ENCODE measurements around the gene VAV3. TPM values are rescaled to one million over a fixed set of nuclear protein-coding genes. Genes with fewer than 3 reads are reported as not detected.

The VAV3 gene
- polyA plus RNA-seq, 1 experiment = not detected

GRCh38 chr1:107939256-107939655, 25.7 kb downstream of the VAV3 start:
- CTCF ChIA-PET = no interaction called here
- Histone ChIP-seq H3K4me3 (ENCODE audit: low read depth, low read length) (no peak overlapping the region), H3K36me3 (ENCODE audit: control insufficient read depth, insufficient read depth, low read length) (no peaks in the 10 kb centered on the region), H3K27me3 (ENCODE audit: control insufficient read depth, insufficient read depth, low read length) (0 out of 2 replicates have a peak, but pooled peaks cover 4% of the 10 kb centered on the region)
- DNase-seq (ENCODE audit: low read depth) = no peak
- POLR2A ChIA-PET = no interaction called here
- TF ChIP-seq CTCF (IDR thresholded peaks at IDR 0.05; ENCODE audit: insufficient read depth, low read depth, low read length) = no peak

DNA sequence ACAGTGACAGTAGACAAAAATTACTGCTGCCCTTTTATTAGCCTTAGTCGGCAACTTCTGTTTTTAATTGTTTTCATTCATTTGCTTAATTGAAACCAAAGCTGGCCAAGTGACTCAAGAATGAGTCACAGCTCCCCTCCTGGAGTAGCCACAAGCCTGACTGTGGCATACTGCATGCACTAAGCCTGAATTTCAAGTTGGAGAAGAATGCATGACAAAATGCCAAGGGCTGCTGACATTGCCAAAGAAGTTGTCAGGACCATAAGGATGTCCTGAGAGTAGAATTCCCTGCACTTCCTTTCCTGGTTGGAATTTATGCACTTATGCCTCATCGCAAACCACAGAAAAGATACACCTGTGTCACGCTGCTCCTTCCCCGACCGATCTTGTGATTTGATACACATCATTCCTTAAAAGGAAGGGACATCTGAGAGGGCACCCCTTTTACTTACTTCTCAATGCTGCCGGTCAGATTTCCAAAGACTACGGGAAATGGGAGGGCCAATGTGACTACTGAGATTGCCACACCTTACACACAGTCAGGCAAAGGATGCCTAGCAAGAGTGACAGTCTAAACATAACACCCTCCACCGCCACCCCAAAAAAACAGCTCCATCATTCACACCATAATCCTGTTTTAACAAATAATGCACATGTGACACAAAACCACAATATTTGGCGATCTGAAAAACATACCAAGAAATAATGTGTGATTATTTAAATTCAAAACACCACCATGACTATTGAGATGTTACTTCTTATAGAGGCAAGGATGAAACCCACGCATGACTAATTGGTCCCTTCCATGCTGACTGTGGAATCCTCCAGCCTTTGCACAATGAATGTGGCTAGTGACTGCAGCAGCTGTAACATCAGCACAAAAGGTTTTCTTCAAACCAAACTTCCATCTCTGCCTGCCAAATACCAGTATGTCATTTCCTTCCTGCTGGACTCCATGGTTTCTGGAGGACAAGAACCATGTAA, 28.2 kb downstream of the VAV3 start:
- ChIA-PET CTCF (interaction anchor here (0.5 kb wide), 1 partner anchor 65 kb away, joined by 3 read pairs; no protein-coding TSS in a partner anchor), POLR2A (no interaction called here)
- no peak for TF ChIP-seq CTCF (IDR thresholded peaks at IDR 0.05; ENCODE audit: insufficient read depth, low read depth, low read length)
- H3K4me3 ChIP-seq (ENCODE audit: low read depth, low read length) = no peak overlapping the region
- peak; percentile 93 for DNase-seq (ENCODE audit: low read depth)
- no peaks in the 10 kb centered on the region for H3K36me3 ChIP-seq (ENCODE audit: control insufficient read depth, insufficient read depth, low read length)
- H3K27me3 ChIP-seq (ENCODE audit: control insufficient read depth, insufficient read depth, low read length) = peaks cover 9% of the 10 kb centered on the region; the same call in 1 of the 2 replicates

GRCh38 chr1:107935396-107936064, 29.4 kb downstream of the VAV3 start:
- ChIA-PET CTCF (no interaction called here), POLR2A (no interaction called here)
- peaks cover 9% of the 10 kb centered on the region; the same call in 1 of the 2 replicates for H3K27me3 ChIP-seq (ENCODE audit: control insufficient read depth, insufficient read depth, low read length)
- no peaks in the 10 kb centered on the region for H3K36me3 ChIP-seq (ENCODE audit: control insufficient read depth, insufficient read depth, low read length)
- no peak overlapping the region for H3K4me3 ChIP-seq (ENCODE audit: low read depth, low read length)
- TF ChIP-seq CTCF (IDR thresholded peaks at IDR 0.05; ENCODE audit: insufficient read depth, low read depth, low read length) = no peak
- no peak for DNase-seq (ENCODE audit: low read depth)

DNA sequence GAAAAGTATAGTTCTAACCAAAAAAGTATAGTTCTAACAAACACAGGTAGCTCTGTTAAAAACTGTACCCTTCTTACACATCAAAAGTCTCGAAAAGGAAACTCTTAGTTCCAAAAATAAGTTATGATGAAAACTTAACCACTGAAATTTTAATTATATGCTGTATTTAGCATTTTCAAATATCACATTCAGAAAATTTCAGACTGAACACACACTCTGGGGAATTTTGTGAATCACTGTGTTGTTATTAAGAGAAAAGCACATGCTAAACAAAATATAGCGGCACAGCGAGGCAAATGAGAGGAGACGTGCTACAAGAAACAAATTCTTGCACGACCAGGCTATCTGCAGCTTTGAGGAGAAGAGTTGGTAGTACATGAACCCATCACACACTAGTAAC, 30.4 kb downstream of the VAV3 start:
- DNase-seq (ENCODE audit: low read depth) = no peak
- Histone ChIP-seq H3K27me3 (ENCODE audit: control insufficient read depth, insufficient read depth, low read length) (peaks cover 9% of the 10 kb centered on the region; the same call in 1 of the 2 replicates), H3K4me3 (ENCODE audit: low read depth, low read length) (no peak overlapping the region), H3K36me3 (ENCODE audit: control insufficient read depth, insufficient read depth, low read length) (no peaks in the 10 kb centered on the region)
- POLR2A ChIA-PET = no interaction called here
- no peak for TF ChIP-seq CTCF (IDR thresholded peaks at IDR 0.05; ENCODE audit: insufficient read depth, low read depth, low read length)
- CTCF ChIA-PET = no interaction called here

DNA sequence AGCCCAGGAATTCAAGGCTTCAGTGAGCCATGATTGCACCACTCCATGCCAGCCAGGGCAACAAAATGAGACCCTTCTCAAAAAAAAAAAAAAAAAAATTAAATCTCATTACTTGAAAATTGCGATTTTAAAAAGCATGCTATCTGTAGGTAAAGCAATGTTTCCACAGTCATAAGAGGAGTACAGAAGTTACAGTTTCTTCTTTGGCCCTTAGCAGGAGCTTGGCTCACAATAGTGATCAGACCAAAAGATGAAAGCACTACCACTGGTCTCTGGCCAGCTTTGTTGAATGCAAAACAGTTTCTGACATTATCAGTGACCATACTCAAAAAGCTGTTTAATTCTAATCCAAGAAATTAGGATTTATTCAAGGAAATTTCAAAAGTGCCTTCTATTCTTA, 31.2 kb downstream of the VAV3 start:
- ChIA-PET CTCF (no interaction called here), POLR2A (no interaction called here)
- H3K4me3 ChIP-seq (ENCODE audit: low read depth, low read length) = no peak overlapping the region
- no peak for TF ChIP-seq CTCF (IDR thresholded peaks at IDR 0.05; ENCODE audit: insufficient read depth, low read depth, low read length)
- peaks cover 7% of the 10 kb centered on the region; the same call in 1 of the 2 replicates for H3K27me3 ChIP-seq (ENCODE audit: control insufficient read depth, insufficient read depth, low read length)
- no peak for DNase-seq (ENCODE audit: low read depth)
- H3K36me3 ChIP-seq (ENCODE audit: control insufficient read depth, insufficient read depth, low read length) = no peaks in the 10 kb centered on the region

Data from BJ (cell line).